ENCODE results near the gene GCAT.
"Not testable (repeated sequence)": the region's sequence is repeated elsewhere in the genome, so short reads cannot be mapped to it uniquely, and the experiment has no call there.

DNA sequence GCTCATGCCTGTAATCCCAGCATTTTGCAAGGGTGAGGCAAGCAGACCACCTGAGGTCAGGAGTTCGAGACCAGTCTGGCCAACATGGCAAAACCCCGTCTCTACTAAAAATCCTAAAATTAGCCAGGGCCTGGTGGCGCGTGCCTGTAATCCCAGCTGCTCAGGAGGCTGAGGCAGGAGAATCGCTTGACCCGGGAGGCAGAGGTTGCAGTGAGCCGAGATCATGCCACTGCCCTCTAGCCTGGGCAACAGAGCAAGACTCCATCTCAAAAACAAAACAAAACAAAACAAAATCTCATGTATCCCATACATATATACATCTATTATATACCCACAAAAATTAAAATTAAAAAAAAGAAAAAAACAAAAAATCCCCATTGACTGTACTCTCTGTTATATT lies 10.5 kb upstream of the GCAT start:
- not testable (repeated sequence) for TF ChIP-seq EZH2 (IDR thresholded peaks at IDR 0.05; ENCODE audit: borderline replicate concordance, low read length)
- TF ChIP-seq, protein P1, sequence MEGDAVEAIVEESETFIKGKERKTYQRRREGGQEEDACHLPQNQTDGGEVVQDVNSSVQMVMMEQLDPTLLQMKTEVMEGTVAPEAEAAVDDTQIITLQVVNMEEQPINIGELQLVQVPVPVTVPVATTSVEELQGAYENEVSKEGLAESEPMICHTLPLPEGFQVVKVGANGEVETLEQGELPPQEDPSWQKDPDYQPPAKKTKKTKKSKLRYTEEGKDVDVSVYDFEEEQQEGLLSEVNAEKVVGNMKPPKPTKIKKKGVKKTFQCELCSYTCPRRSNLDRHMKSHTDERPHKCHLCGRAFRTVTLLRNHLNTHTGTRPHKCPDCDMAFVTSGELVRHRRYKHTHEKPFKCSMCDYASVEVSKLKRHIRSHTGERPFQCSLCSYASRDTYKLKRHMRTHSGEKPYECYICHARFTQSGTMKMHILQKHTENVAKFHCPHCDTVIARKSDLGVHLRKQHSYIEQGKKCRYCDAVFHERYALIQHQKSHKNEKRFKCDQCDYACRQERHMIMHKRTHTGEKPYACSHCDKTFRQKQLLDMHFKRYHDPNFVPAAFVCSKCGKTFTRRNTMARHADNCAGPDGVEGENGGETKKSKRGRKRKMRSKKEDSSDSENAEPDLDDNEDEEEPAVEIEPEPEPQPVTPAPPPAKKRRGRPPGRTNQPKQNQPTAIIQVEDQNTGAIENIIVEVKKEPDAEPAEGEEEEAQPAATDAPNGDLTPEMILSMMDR (IDR thresholded peaks at IDR 0.05; ENCODE audit: low read length), result not testable (repeated sequence)
